H9 (cell line): ENCODE results near the gene NAP1L5. TPM values are rescaled to one million over a fixed set of nuclear protein-coding genes. Genes with fewer than 3 reads are reported as not detected.

Experiments
- DNase-seq: peaks from one replicate; pipeline ENCODE4 v3.0.0-alpha.2; 2017
- H2AFZ ChIP-seq: one replicate; pipeline ENCODE4 v1.6.1; 2013; ENCODE audit warnings: mild to moderate bottlenecking, low read length, control low read depth, moderate library complexity
- H2AK5ac ChIP-seq: 2 replicates; pipeline ENCODE4 v1.6.1; 2013; ENCODE audit warnings: low read length, control low read depth, mixed read lengths; ENCODE audit not compliant: insufficient read length
- H2BK120ac ChIP-seq: one replicate; pipeline ENCODE4 v1.6.1; 2013; ENCODE audit warnings: low read depth, mild to moderate bottlenecking, low read length, control low read depth, inconsistent platforms; ENCODE audit not compliant: poor library complexity, severe bottlenecking
- H2BK12ac ChIP-seq: 2 replicates; pipeline ENCODE4 v1.6.1; 2013; ENCODE audit warnings: low read length, control low read depth, mixed read lengths, low read depth; ENCODE audit not compliant: insufficient read length
- H2BK15ac ChIP-seq: 2 replicates; pipeline ENCODE4 v1.6.1; 2013; ENCODE audit warnings: low read depth, low read length, control low read depth
- H2BK20ac ChIP-seq: one replicate; pipeline ENCODE4 v1.6.1; 2013; ENCODE audit warnings: low read depth, mild to moderate bottlenecking, low read length, control low read depth, inconsistent platforms; ENCODE audit not compliant: poor library complexity, severe bottlenecking
- H2BK5ac ChIP-seq: 2 replicates; pipeline ENCODE4 v1.6.1; 2013; ENCODE audit warnings: low read length, control low read depth, mixed read lengths; ENCODE audit not compliant: insufficient read length
- H3K14ac ChIP-seq: 2 replicates; pipeline ENCODE4 v1.6.1; 2013; ENCODE audit warnings: low read length, control low read depth; ENCODE audit not compliant: insufficient read depth
- H3K18ac ChIP-seq: 2 replicates; pipeline ENCODE4 v1.6.1; 2013; ENCODE audit warnings: low read depth, mild to moderate bottlenecking, mixed read lengths, low read length, control low read depth; ENCODE audit not compliant: insufficient read length
- H3K23ac ChIP-seq: 2 replicates; pipeline ENCODE4 v1.6.1; 2013; ENCODE audit warnings: low read length, control low read depth, mixed read lengths, low read depth; ENCODE audit not compliant: insufficient read length
- H3K23me2 ChIP-seq: 2 replicates; pipeline ENCODE4 v1.6.1; 2013; ENCODE audit warnings: low read depth, mild to moderate bottlenecking, mixed read lengths, low read length, control low read depth; ENCODE audit not compliant: insufficient read length, poor library complexity, severe bottlenecking
- H3K27ac ChIP-seq: 2 replicates; pipeline ENCODE4 v1.5.1; 2013; ENCODE audit warnings: low read length, control low read depth, mixed read lengths, low read depth; ENCODE audit not compliant: insufficient read length
- H3K27me3 ChIP-seq: 2 replicates; pipeline ENCODE4 v1.6.1; 2013; ENCODE audit warnings: low read length, control low read depth, inconsistent platforms; ENCODE audit not compliant: insufficient read depth
- H3K4ac ChIP-seq: 2 replicates; pipeline ENCODE4 v1.6.1; 2013; ENCODE audit warnings: low read depth, mild to moderate bottlenecking, control low read depth, inconsistent platforms, low read length, moderate library complexity
- H3K4me1 ChIP-seq: 2 replicates; pipeline ENCODE4 v1.6.1; 2013; ENCODE audit warnings: low read length, control low read depth, inconsistent platforms; ENCODE audit not compliant: insufficient read depth
- H3K4me2 ChIP-seq: 2 replicates; pipeline ENCODE4 v1.6.1; 2013; ENCODE audit warnings: low read length, control low read depth, mixed read lengths; ENCODE audit not compliant: insufficient read length, insufficient read depth
- H3K56ac ChIP-seq: 2 replicates; pipeline ENCODE4 v1.6.1; 2013; ENCODE audit warnings: low read depth, mild to moderate bottlenecking, mixed read lengths, low read length, control low read depth; ENCODE audit not compliant: insufficient read length
- H3K79me1 ChIP-seq: 2 replicates; pipeline ENCODE4 v1.6.1; 2013; ENCODE audit warnings: low read depth, mild to moderate bottlenecking, moderate library complexity, low read length, control low read depth, inconsistent platforms; ENCODE audit not compliant: insufficient read depth, poor library complexity, severe bottlenecking
- H3K79me2 ChIP-seq: 2 replicates; pipeline ENCODE4 v1.6.1; 2013; ENCODE audit warnings: low read length, control low read depth, inconsistent platforms; ENCODE audit not compliant: insufficient read depth
- H3K9ac ChIP-seq: 2 replicates; pipeline ENCODE4 v1.6.1; 2013; ENCODE audit warnings: low read length, control low read depth, mixed read lengths; ENCODE audit not compliant: insufficient read length; ENCODE audit errors: extremely low read depth
- H3K9me3 ChIP-seq: one replicate; pipeline ENCODE4 v1.6.1; 2013; ENCODE audit warnings: low read depth, low read length, inconsistent platforms; ENCODE audit not compliant: control insufficient read depth
- H3T11ph ChIP-seq: one replicate; pipeline ENCODE4 v1.6.1; 2013; ENCODE audit warnings: mild to moderate bottlenecking, low read length, control low read depth, inconsistent platforms
- H4K20me1 ChIP-seq: one replicate; pipeline ENCODE4 v1.6.1; 2013; ENCODE audit not compliant: control insufficient read depth, insufficient read length, insufficient read depth
- H4K5ac ChIP-seq: 2 replicates; pipeline ENCODE4 v1.6.1; 2013; ENCODE audit warnings: low read depth, mild to moderate bottlenecking, mixed read lengths, low read length, control low read depth; ENCODE audit not compliant: insufficient read length
- H4K8ac ChIP-seq: replicated peaks from 2 replicates; pipeline ENCODE4 v1.6.1; 2013; ENCODE audit warnings: low read length, control low read depth, mixed read lengths, low read depth; ENCODE audit not compliant: insufficient read length
- H4K91ac ChIP-seq: 2 replicates; pipeline ENCODE4 v1.6.1; 2013; ENCODE audit warnings: low read depth, mild to moderate bottlenecking, moderate library complexity, mixed read lengths, low read length, control low read depth; ENCODE audit not compliant: insufficient read length
- H3K27ac Mint-ChIP-seq, 3 experiments: 2 replicates in 2 of 3; 3 replicates in 1 of 3; pipeline ENCODE4 v1.8.0; 2020 to 2021; ENCODE audit warnings: mixed read lengths in 3 of 3, mild to moderate bottlenecking in 1 of 3, moderate library complexity in 1 of 3
- H3K27me3 Mint-ChIP-seq: 2 replicates; pipeline ENCODE4 v1.8.0; 2021; ENCODE audit warnings: low read depth, mild to moderate bottlenecking, moderate library complexity, mixed read lengths
- H3K36me3 Mint-ChIP-seq, 3 experiments: 2 replicates in 2 of 3; 3 replicates in 1 of 3; pipeline ENCODE4 v1.8.0; 2020 to 2021; ENCODE audit warnings: low read depth in 3 of 3, mixed read lengths in 3 of 3; ENCODE audit not compliant: insufficient read depth in 1 of 3
- H3K4me1 Mint-ChIP-seq, 2 experiments: 2 replicates each; pipeline ENCODE4 v1.8.0; 2020; ENCODE audit warnings: mixed read lengths in 2 of 2
- H3K4me3 Mint-ChIP-seq, 2 experiments: 2 replicates in 1 of 2; 3 replicates in 1 of 2; pipeline ENCODE4 v1.8.0; 2020 to 2021; ENCODE audit warnings: mild to moderate bottlenecking in 2 of 2, mixed read lengths in 2 of 2, moderate library complexity in 1 of 2
- H3K9me3 Mint-ChIP-seq, 2 experiments: 2 replicates in 1 of 2; 3 replicates in 1 of 2; pipeline ENCODE4 v1.8.0; 2020; ENCODE audit warnings: mild to moderate bottlenecking in 2 of 2, mixed read lengths in 2 of 2, moderate library complexity in 1 of 2
- CTCF ChIP-seq: fragments of 200-600 bp; sonication (generic); conservative IDR thresholded peaks from 3 replicates; pipeline ENCODE4 v1.8.0; 2021; ENCODE audit warnings: antibody characterized with exemption, mild to moderate bottlenecking
- WGBS: extraction: QIAGEN DNeasy Blood & Tissue Kit; methylation state at CpG from one replicate; pipeline ENCODE4 v1.1.7; 2013; ENCODE audit warnings: missing lambda C conversion rate, low lambda C conversion rate, mixed read lengths; ENCODE audit not compliant: insufficient read length; ENCODE audit errors: extremely low coverage; 5-methylcytosine and 5-hydroxymethylcytosine counted together
- total RNA-seq: library from RNA; stranded (reverse); gene quantifications from 2 replicates; pipeline ENCODE4 v1.2.1, GENCODE V29; 2021

The NAP1L5 gene
- total RNA-seq, 1 experiment from 2014 or later = 2.2 TPM

- no peak overlapping the region for H2BK120ac ChIP-seq
- Mint-ChIP-seq H3K9me3 (no peaks in the 10 kb centered on the region), H3K27ac (no peak overlapping the region; a peak in 1 of 7 replicates), H3K36me3 (0 out of 7 replicates have a peak, but pooled peaks cover 0 to 6% (median 0%) of the 10 kb centered on the region in 3 experiments), H3K4me1 (no peaks in the 10 kb centered on the region), H3K4me3 (no peak overlapping the region), H3K27me3 (no peaks in the 10 kb centered on the region)
- no peak for TF ChIP-seq CTCF
- no peaks in the 10 kb centered on the region for H3K23me2 ChIP-seq
- H3K14ac ChIP-seq = no peak overlapping the region
- H2AK5ac ChIP-seq = no peak overlapping the region
- no peak overlapping the region for H2BK12ac ChIP-seq
- no peak overlapping the region for H3K56ac ChIP-seq
- no peaks in the 10 kb centered on the region for H4K20me1 ChIP-seq
- no peak overlapping the region for H2BK20ac ChIP-seq
- H2BK15ac ChIP-seq = no peak overlapping the region
- H2BK5ac ChIP-seq = no peak overlapping the region
- no peaks in the 10 kb centered on the region for H3K27me3 ChIP-seq
- H3K23ac ChIP-seq = no peak overlapping the region
- no peak overlapping the region for H2AFZ ChIP-seq
- WGBS = no CpG with 5 or more reads among the region's 3 CpGs
- no peaks in the 10 kb centered on the region for H3K79me2 ChIP-seq
- no peak overlapping the region for H3T11ph ChIP-seq
- no peak overlapping the region for H3K4ac ChIP-seq
- no peak for DNase-seq
- H3K4me2 ChIP-seq = no peak overlapping the region
- no peaks in the 10 kb centered on the region for H3K9me3 ChIP-seq
- no peak overlapping the region for H4K5ac ChIP-seq
- no peaks in the 10 kb centered on the region for H3K4me1 ChIP-seq
- no peak overlapping the region for H3K9ac ChIP-seq
- no peak overlapping the region for H3K18ac ChIP-seq
- H3K27ac ChIP-seq = no peak overlapping the region
- H3K79me1 ChIP-seq = no peaks in the 10 kb centered on the region
- H4K8ac ChIP-seq = no peak overlapping the region
- H4K91ac ChIP-seq = no peak overlapping the region
Measured at GRCh38 chr4:88705805-88706492, 8.3 kb upstream of the NAP1L5 start.
